CD4-positive, alpha-beta T cell (primary cell): ENCODE data around the gene UBE2I. TPM values are rescaled to one million over a fixed set of nuclear protein-coding genes. Genes with fewer than 3 reads are reported as not detected.

Experiments
- ATAC-seq: fragments of 200-7000 bp; cut with Tn5 transposase; one replicate; pipeline ENCODE4 v1.10.0; 2022; ENCODE audit warnings: mild to moderate bottlenecking; ENCODE audit not compliant: poor library complexity
- CTCF ChIA-PET: fragments of 350-600 bp; sonication (Branson Sonifier 250); formaldehyde crosslinking; loops from one replicate; lab custom pipeline; 2021; ENCODE audit warnings: antibody characterized with exemption, inconsistent platforms; lab: Charles Lee
- POLR2A ChIA-PET: fragments of 350-600 bp; sonication (Branson Sonifier 250); formaldehyde crosslinking; loops from one replicate; lab custom pipeline; 2021; ENCODE audit warnings: antibody characterized with exemption, inconsistent platforms; lab: Charles Lee
- DNase-seq, 14 experiments: peaks; one replicate each; pipeline ENCODE4 v3.0.0-alpha.2; 2013 to 2020; ENCODE audit warnings: mixed read lengths in 2 of 14
- H3K27ac ChIP-seq, 2 donors: one replicate each; pipeline versions ENCODE4 v1.5.1 to v1.7.0; 2013; ENCODE audit warnings: low read length in 2 of 2, low read depth in 1 of 2, mild to moderate bottlenecking in 1 of 2
- H3K27me3 ChIP-seq, 2 experiments: 1 replicate in 1 of 2; 2 replicates in 1 of 2; pipeline versions ENCODE4 v1.6.1 to v1.7.0; 2013; ENCODE audit warnings: low read length in 2 of 2, control low read depth in 1 of 2, mild to moderate bottlenecking in 1 of 2, moderate library complexity in 1 of 2; ENCODE audit not compliant: insufficient read depth in 2 of 2, control insufficient read depth in 1 of 2
- H3K36me3 ChIP-seq: one replicate; pipeline ENCODE4 v1.6.1; 2013; ENCODE audit warnings: low read length, control low read depth; ENCODE audit not compliant: insufficient read depth
- H3K4me1 ChIP-seq: one replicate; pipeline ENCODE4 v1.6.1; 2013; ENCODE audit warnings: low read length, control low read depth; ENCODE audit not compliant: insufficient read depth
- H3K4me3 ChIP-seq: one replicate; pipeline ENCODE4 v1.5.1; 2013; ENCODE audit warnings: mild to moderate bottlenecking, low read length, moderate library complexity
- H3K9me3 ChIP-seq, 2 experiments: 1 replicate in 1 of 2; 2 replicates in 1 of 2; pipeline versions ENCODE4 v1.6.1 to v1.7.0; 2013; ENCODE audit warnings: low read length in 2 of 2, mild to moderate bottlenecking in 2 of 2, control low read depth in 1 of 2, moderate library complexity in 1 of 2; ENCODE audit not compliant: control insufficient read depth in 1 of 2, insufficient read depth in 1 of 2
- H3K27ac Mint-ChIP-seq: one replicate; pipeline ENCODE4 v1.8.0; 2020; ENCODE audit warnings: mixed read lengths
- H3K27me3 Mint-ChIP-seq: one replicate; pipeline ENCODE4 v1.8.0; 2021; ENCODE audit warnings: mixed read lengths
- H3K36me3 Mint-ChIP-seq: one replicate; pipeline ENCODE4 v1.8.0; 2021; ENCODE audit warnings: low read depth, mixed read lengths
- H3K4me1 Mint-ChIP-seq: one replicate; pipeline ENCODE4 v1.8.0; 2021; ENCODE audit warnings: low read depth, mixed read lengths
- H3K4me3 Mint-ChIP-seq: one replicate; pipeline ENCODE4 v1.8.0; 2020; ENCODE audit warnings: mild to moderate bottlenecking, mixed read lengths
- H3K9me3 Mint-ChIP-seq: one replicate; pipeline ENCODE4 v1.8.0; 2020; ENCODE audit warnings: mixed read lengths
- intact Hi-C, 2 experiments: fragments of 100-400 bp; cut with DNase I in 1 of 2; cut with micrococcal nuclease in 1 of 2; formaldehyde crosslinking; loops; one replicate each; pipeline versions ENCODE4 v1.15.1 to v1.9.0; 2023 to 2025; cut with DNase I, micrococcal nuclease
- total RNA-seq, 174 experiments: library from RNA in 2 of 174; stranded (reverse) in 2 of 174; gene quantifications; one replicate each; pipeline ENCODE4 v1.2.3 and lab custom pipeline; 2021 to 2026
- TF ChIP-seq, protein P1 (sequence below): fragments of 200-600 bp; IDR thresholded peaks from one replicate; pipeline ENCODE4 v1.8.0; 2022; ENCODE audit warnings: antibody characterized with exemption, mild to moderate bottlenecking

Gene UBE2I
- total RNA-seq, 2 experiments from 2014 or later: 247 to 252 TPM

GRCh38 chr16:1374418-1375297 lies 65.2 kb downstream of the UBE2I start:
- ChIA-PET POLR2A (no interaction called here), CTCF (no interaction called here)
- H3K27ac ChIP-seq: no peak overlapping the region

GRCh38 chr16:1375298-1375640 lies 65.8 kb downstream of the UBE2I start:
- ChIA-PET CTCF (no interaction called here), POLR2A (no interaction called here)
- TF ChIP-seq, protein P1, sequence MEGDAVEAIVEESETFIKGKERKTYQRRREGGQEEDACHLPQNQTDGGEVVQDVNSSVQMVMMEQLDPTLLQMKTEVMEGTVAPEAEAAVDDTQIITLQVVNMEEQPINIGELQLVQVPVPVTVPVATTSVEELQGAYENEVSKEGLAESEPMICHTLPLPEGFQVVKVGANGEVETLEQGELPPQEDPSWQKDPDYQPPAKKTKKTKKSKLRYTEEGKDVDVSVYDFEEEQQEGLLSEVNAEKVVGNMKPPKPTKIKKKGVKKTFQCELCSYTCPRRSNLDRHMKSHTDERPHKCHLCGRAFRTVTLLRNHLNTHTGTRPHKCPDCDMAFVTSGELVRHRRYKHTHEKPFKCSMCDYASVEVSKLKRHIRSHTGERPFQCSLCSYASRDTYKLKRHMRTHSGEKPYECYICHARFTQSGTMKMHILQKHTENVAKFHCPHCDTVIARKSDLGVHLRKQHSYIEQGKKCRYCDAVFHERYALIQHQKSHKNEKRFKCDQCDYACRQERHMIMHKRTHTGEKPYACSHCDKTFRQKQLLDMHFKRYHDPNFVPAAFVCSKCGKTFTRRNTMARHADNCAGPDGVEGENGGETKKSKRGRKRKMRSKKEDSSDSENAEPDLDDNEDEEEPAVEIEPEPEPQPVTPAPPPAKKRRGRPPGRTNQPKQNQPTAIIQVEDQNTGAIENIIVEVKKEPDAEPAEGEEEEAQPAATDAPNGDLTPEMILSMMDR: no peak
- no peak overlapping the region for H3K4me3 Mint-ChIP-seq
- peaks cover 9% of the 10 kb centered on the region for H3K4me1 Mint-ChIP-seq
- ATAC-seq (no peak), DNase-seq (no peak)
- no peaks in the 10 kb centered on the region for H3K27me3 ChIP-seq
- H3K27ac ChIP-seq: no peak overlapping the region
- intact Hi-C loops: no loop called here
- no peaks in the 10 kb centered on the region for H3K27me3 Mint-ChIP-seq
- H3K9me3 ChIP-seq: no peaks in the 10 kb centered on the region
- no peak overlapping the region for H3K4me3 ChIP-seq
- peaks cover 21% of the 10 kb centered on the region for H3K36me3 Mint-ChIP-seq
- no peaks in the 10 kb centered on the region for H3K9me3 Mint-ChIP-seq
- H3K4me1 ChIP-seq: peaks cover 21% of the 10 kb centered on the region
- peaks cover 31% of the 10 kb centered on the region for H3K36me3 ChIP-seq
- H3K27ac Mint-ChIP-seq: no peak overlapping the region

More at GRCh38 chr16:1374418-1375297, 65.2 kb downstream of the UBE2I start:
- intact Hi-C loops: no loop called here
- Mint-ChIP-seq H3K9me3 (no peaks in the 10 kb centered on the region), H3K27ac (no peak overlapping the region), H3K36me3 (peaks cover 19% of the 10 kb centered on the region), H3K4me1 (peaks cover 4% of the 10 kb centered on the region), H3K4me3 (no peak overlapping the region), H3K27me3 (no peaks in the 10 kb centered on the region)
- peaks cover 14% of the 10 kb centered on the region for H3K4me1 ChIP-seq
- ATAC-seq (no peak), DNase-seq (no peak)
- H3K9me3 ChIP-seq: no peaks in the 10 kb centered on the region
- H3K27me3 ChIP-seq: no peaks in the 10 kb centered on the region
- TF ChIP-seq, protein P1: no peak
- peaks cover 36% of the 10 kb centered on the region for H3K36me3 ChIP-seq
- H3K4me3 ChIP-seq: no peak overlapping the region

GRCh38 chr16:1375741-1376410 lies 66.4 kb downstream of the UBE2I start:
- Histone ChIP-seq H3K27ac (no peak overlapping the region), H3K27me3 (no peaks in the 10 kb centered on the region), H3K36me3 (peaks cover 30% of the 10 kb centered on the region), H3K4me1 (peaks cover 23% of the 10 kb centered on the region), H3K4me3 (no peak overlapping the region), H3K9me3 (no peaks in the 10 kb centered on the region)
- H3K27me3 Mint-ChIP-seq: no peaks in the 10 kb centered on the region
- H3K9me3 Mint-ChIP-seq: no peaks in the 10 kb centered on the region
- TF ChIP-seq, protein P1: no peak
- no peak overlapping the region for H3K27ac Mint-ChIP-seq
- POLR2A ChIA-PET: no interaction called here
- DNase-seq: no peak
- CTCF ChIA-PET: no interaction called here
- H3K36me3 Mint-ChIP-seq: peaks cover 19% of the 10 kb centered on the region
- intact Hi-C loops: no loop called here
- H3K4me3 Mint-ChIP-seq: no peak overlapping the region
- ATAC-seq: no peak
- H3K4me1 Mint-ChIP-seq: peaks cover 9% of the 10 kb centered on the region

Other genes starting within 250 kb of the UBE2I start
- gene SSTR5, start 236.9 kb upstream of the UBE2I start, total RNA-seq: not detected
- not detected for gene C1QTNF8, start 213.4 kb upstream of the UBE2I start, total RNA-seq
- 1 to 10 TPM; 5.7 to 6.3 TPM for gene CACNA1H, start 156.5 kb upstream of the UBE2I start, total RNA-seq
- gene TPSG1, start 84.4 kb upstream of the UBE2I start, total RNA-seq: not detected
- gene TPSB2, start 79.5 kb upstream of the UBE2I start, total RNA-seq: not detected
- under 1 TPM in 1 of 2 experiments, not detected in 1; 0.22 TPM for gene TPSAB1, start 68.9 kb upstream of the UBE2I start, total RNA-seq
- not detected for gene TPSD1, start 53.6 kb upstream of the UBE2I start, total RNA-seq
- gene BAIAP3, start 24.0 kb downstream of the UBE2I start, total RNA-seq: 10 to 100 TPM; 19.6 to 21.5 TPM
- 10 to 100 TPM; 19.9 to 21.4 TPM for gene TSR3, start 42.2 kb downstream of the UBE2I start, total RNA-seq
- gene GNPTG, start 42.3 kb downstream of the UBE2I start, total RNA-seq: 10 to 100 TPM; 27.6 to 32.0 TPM
- gene UNKL, start 105.1 kb downstream of the UBE2I start, total RNA-seq: 10 to 100 TPM; 52.6 to 53.2 TPM
- gene UQCC4, start 111.1 kb downstream of the UBE2I start, total RNA-seq: 1 to 10 TPM; 6.9 to 7.6 TPM
- under 1 TPM in 1 of 2 experiments, not detected in 1; 0.30 TPM for gene PERCC1, start 121.4 kb downstream of the UBE2I start, total RNA-seq
- 1 to 10 TPM; 2.9 to 3.0 TPM for gene CCDC154, start 134.9 kb downstream of the UBE2I start, total RNA-seq
- gene CLCN7, start 165.4 kb downstream of the UBE2I start, total RNA-seq: 10 to 100 TPM; 70.5 to 76.2 TPM
- not detected for gene PTX4, start 179.3 kb downstream of the UBE2I start, total RNA-seq
- gene TELO2, start 183.7 kb downstream of the UBE2I start, total RNA-seq: 10 to 100 TPM; 29.7 to 30.8 TPM
- gene TMEM204, start 224.0 kb downstream of the UBE2I start, total RNA-seq: 10 to 100 TPM; 20.5 to 22.1 TPM